K562 (cell line): Measurements from ENCODE around the gene ARHGAP26. TPM values are rescaled to one million over a fixed set of nuclear protein-coding genes. Genes with fewer than 3 reads are reported as not detected.
A peak's percentile ranks its signal among the peaks of the same experiment; 100 is the strongest.

Experiments
- ATAC-seq: fragments of 200-7000 bp; cut with Tn5 transposase; 3 replicates; pipeline ENCODE4 v1.9.1; 2020; ENCODE audit warnings: moderate library complexity
- BruUV-seq: library from RNA; stranded (reverse); fragments of 400-500 nt; replicated peaks from 2 replicates; lab custom pipeline; 2021; lab: Mats Ljungman, UMichigan
- CTCF ChIA-PET: fragments of 300-600 bp; formaldehyde crosslinking; extraction: SDS; loops from one replicate; lab custom pipeline; 2021; ENCODE audit warnings: low intra/inter-chr PET ratio; lab: Yijun Ruan, JAX
- POLR2A ChIA-PET: fragments of 300-600, 350-650 bp; sonication (Branson Sonifier 250); formaldehyde crosslinking; extraction: SDS; loops from one replicate; lab custom pipeline; 2021; ENCODE audit warnings: antibody characterized with exemption, inconsistent platforms; lab: Yijun Ruan, JAX
- DNase-seq, 4 experiments: peaks; one replicate each; pipeline versions ENCODE4 v3.0.0 to v3.0.0-alpha.2; 2011 to 2018; ENCODE audit warnings: low spot score in 3 of 4, mixed read lengths in 3 of 4; ENCODE audit errors: extremely low read depth in 1 of 4
- FAIRE-seq: peaks from 2 replicates; lab custom pipeline; 2011; peaks lifted over from hg19 to GRCh38; lab: Jason Lieb, UNC
- H2AFZ ChIP-seq: 2 replicates; pipeline ENCODE4 v1.6.0; 2011; ENCODE audit warnings: low read depth, low read length, control low read depth, inconsistent platforms
- H3K27ac ChIP-seq: fragments of 200-600 bp; 3 replicates; pipeline ENCODE4 v1.8.0; 2011; ENCODE audit warnings: low read depth, mild to moderate bottlenecking, control low read depth, inconsistent platforms, low read length, moderate library complexity, mixed read lengths; ENCODE audit errors: extremely low read depth
- H3K27me3 ChIP-seq, 2 experiments: fragments of 300-600 bp in 1 of 2; 2 replicates in 1 of 2; 3 replicates in 1 of 2; pipeline versions ENCODE4 v1.6.0 to v1.8.0; 2011; ENCODE audit warnings: inconsistent platforms in 2 of 2, low read length in 2 of 2, mild to moderate bottlenecking in 1 of 2, mixed read lengths in 1 of 2, moderate library complexity in 1 of 2; ENCODE audit not compliant: control insufficient read depth in 2 of 2, insufficient read depth in 2 of 2
- H3K36me3 ChIP-seq: fragments of 300-600 bp; 3 replicates; pipeline ENCODE4 v1.8.0; 2011; ENCODE audit warnings: mild to moderate bottlenecking, low read length, inconsistent platforms; ENCODE audit not compliant: control insufficient read depth, insufficient read depth
- H3K4me1 ChIP-seq, 2 experiments: fragments of 200-600 bp in 1 of 2; replicated peaks in 1 of 2; 2 replicates in 1 of 2; 3 replicates in 1 of 2; pipeline versions ENCODE4 v1.5.1 to v1.8.0; 2011; ENCODE audit warnings: inconsistent platforms in 2 of 2, low read length in 2 of 2, mild to moderate bottlenecking in 1 of 2, mixed read lengths in 1 of 2, moderate library complexity in 1 of 2; ENCODE audit not compliant: control insufficient read depth in 2 of 2, insufficient read depth in 2 of 2
- H3K4me2 ChIP-seq: 2 replicates; pipeline ENCODE4 v1.6.1; 2011; ENCODE audit warnings: low read length, control low read depth, inconsistent platforms, mixed read lengths; ENCODE audit not compliant: insufficient read depth
- H3K4me3 ChIP-seq: fragments of 200-600 bp; sonication (generic), shearing (Covaris generic); 2 replicates; pipeline ENCODE4 v1.5.1; 2016; ENCODE audit warnings: control low read depth, inconsistent platforms
- H3K79me2 ChIP-seq: fragments of 200-600 bp; 3 replicates; pipeline ENCODE4 v1.8.0; 2011; ENCODE audit warnings: low read length, inconsistent platforms; ENCODE audit not compliant: control insufficient read depth, insufficient read depth
- H3K9ac ChIP-seq, 2 experiments: 2 replicates each; pipeline versions ENCODE4 v1.6.0 to v1.6.1; 2011; ENCODE audit warnings: low read depth in 2 of 2, low read length in 2 of 2, control low read depth in 1 of 2, inconsistent platforms in 1 of 2, mild to moderate bottlenecking in 1 of 2, mixed read lengths in 1 of 2; ENCODE audit not compliant: insufficient read depth in 1 of 2
- H3K9me1 ChIP-seq: one replicate; pipeline ENCODE4 v1.6.0; 2011; ENCODE audit warnings: inconsistent platforms, mild to moderate bottlenecking, low read length, moderate library complexity; ENCODE audit not compliant: control insufficient read depth, insufficient read depth
- H3K9me3 ChIP-seq: replicated peaks from 2 replicates; pipeline ENCODE4 v1.5.1; 2011; ENCODE audit warnings: low read depth, low read length, inconsistent platforms; ENCODE audit not compliant: control insufficient read depth, insufficient read depth
- H4K20me1 ChIP-seq: replicated peaks from 2 replicates; pipeline ENCODE4 v1.6.1; 2011; ENCODE audit warnings: low read length, inconsistent platforms, mixed read lengths; ENCODE audit not compliant: control insufficient read depth, insufficient read depth
- CBX2 ChIP-seq: fragments of 200-600 bp; sonication (generic); IDR thresholded peaks from one replicate; pipeline ENCODE4 v1.6.1; 2012; ENCODE audit warnings: mild to moderate bottlenecking, low read length, inconsistent platforms; ENCODE audit not compliant: insufficient read depth, poor library complexity, severe bottlenecking
- ETV6 ChIP-seq, 3 experiments: fragments of 150-350 bp in 1 of 3; sonication (generic) in 1 of 3; formaldehyde crosslinking in 1 of 3; IDR thresholded peaks; 2 replicates each; pipeline versions ENCODE4 v1.6.1 to v1.8.0; 2014 to 2022; ENCODE audit warnings: borderline replicate concordance in 2 of 3, low read depth in 2 of 3, antibody characterized with exemption in 1 of 3, low read length in 1 of 3, mild to moderate bottlenecking in 1 of 3, missing genetic modification reagents in 1 of 3
- HES1 ChIP-seq: fragments of 450-650 bp; IDR thresholded peaks from 2 replicates; pipeline ENCODE4 v1.6.1; 2016; ENCODE audit warnings: low read depth, mild to moderate bottlenecking, moderate library complexity
- IRF9 ChIP-seq: fragments of 450-650 bp; IDR thresholded peaks from 2 replicates; pipeline ENCODE4 v1.6.1; 2016; ENCODE audit warnings: missing biosample characterization, missing genetic modification characterization
- LCOR ChIP-seq: sonication (generic); formaldehyde crosslinking; IDR thresholded peaks from 2 replicates; pipeline ENCODE4 v1.8.0; 2022; ENCODE audit warnings: mild to moderate bottlenecking, missing genetic modification reagents
- MITF ChIP-seq: IDR thresholded peaks from 2 replicates; pipeline ENCODE4 v1.6.1; 2014; ENCODE audit warnings: antibody characterized with exemption
- PHB ChIP-seq: fragments of 250-450 bp; sonication (Bioruptor Pico); IDR thresholded peaks from 2 replicates; pipeline ENCODE4 v1.5.0; 2021
- RAD51 ChIP-seq: fragments of 450-650 bp; IDR thresholded peaks from 2 replicates; pipeline ENCODE4 v1.7.1; 2016; ENCODE audit warnings: low read depth, mild to moderate bottlenecking, borderline replicate concordance
- RBM25 ChIP-seq: fragments of 200-400 bp; formaldehyde crosslinking; IDR thresholded peaks from 2 replicates; pipeline ENCODE4 v1.6.1; 2018; ENCODE audit warnings: low read length, low read depth, moderate library complexity; ENCODE audit not compliant: severe bottlenecking
- ZC3H4 ChIP-seq: sonication (generic); formaldehyde crosslinking; IDR thresholded peaks from 2 replicates; pipeline ENCODE4 v1.9.0; 2021; ENCODE audit warnings: missing genetic modification reagents, borderline replicate concordance
- WGBS: fragments of 100-300 bp; shearing (Covaris generic); methylation state at CpG from one replicate; pipeline ENCODE4 v1.1.6; 2016; ENCODE audit warnings: low coverage, mixed read lengths; ENCODE audit not compliant: insufficient coverage; ENCODE audit errors: missing lambda C conversion rate; 5-methylcytosine and 5-hydroxymethylcytosine counted together
- in situ Hi-C: fragments of 300-500 bp; cut with MboI; formaldehyde crosslinking; loops from 4 replicates; pipeline ENCODE4 v1.15.0; 2018; ENCODE audit warnings: inconsistent platforms, mixed read lengths
- intact Hi-C: fragments of 100-400 bp; cut with micrococcal nuclease; formaldehyde crosslinking; loops from 2 replicates; pipeline ENCODE4 v1.14.2; 2022
- polyA plus RNA-seq, 8 experiments: library from polyadenylated mRNA; depleted of rRNA in 4 of 8; stranded (reverse) in 5 of 8; unstranded in 3 of 8; fragments of >200 nt; fragmentation: Nextera tagmentation in 2 of 8; fragmentation: Illumina TruSeq in 1 of 8; extraction: Ambion mirVana in 2 of 8; extraction: Trizol in 1 of 8; gene quantifications; 2 replicates each; pipeline versions ENCODE4 v1.2.1 to v1.2.3, GENCODE V29; 2011 to 2014; ENCODE audit warnings: inconsistent platforms in 1 of 8, missing spikeins in 1 of 8
- total RNA-seq, 7 experiments: library from RNA; depleted of rRNA in 6 of 7; stranded (reverse); fragments of >200 nt in 6 of 7; fragmentation: Illumina TruSeq in 2 of 7; extraction: Trizol in 2 of 7; gene quantifications; 2 replicates each; pipeline versions ENCODE4 v1.2.1 to v1.2.3, GENCODE V29; 2011 to 2021; ENCODE audit warnings: low replicate concordance in 1 of 7

Gene ARHGAP26
- total and polyA plus RNA-seq, 9 of the 15 experiments (the other 6 are each of a cell fraction or from before 2014, with no cell fraction given) = 0.13 to 1.1 (median 0.55) TPM

GRCh38 chr5:143205386-143205785 is 435.2 kb downstream of the ARHGAP26 start:
- WGBS = 92% methylated on average over 3 of the region's 3 CpGs
- H3K9me3 ChIP-seq = no peaks in the 10 kb centered on the region
- peak overlapping the region; percentile 89; the same call in 1 of the 2 replicates for H2AFZ ChIP-seq
- no peaks in the 10 kb centered on the region for H3K27me3 ChIP-seq
- no peak overlapping the region for H3K4me3 ChIP-seq
- FAIRE-seq = no peak
- ChIA-PET POLR2A (interaction anchor here (0.7 kb wide), 1 partner anchor 20 kb away, joined by 3 read pairs; no protein-coding TSS in a partner anchor), CTCF (no interaction called here)
- ATAC-seq = no peak
- in situ Hi-C loops = no loop called here
- no peaks in the 10 kb centered on the region for H4K20me1 ChIP-seq
- H3K4me2 ChIP-seq = no peak overlapping the region
- peaks cover 31 to 56% of the 10 kb centered on the region in 2 experiments for H3K4me1 ChIP-seq
- no peaks in the 10 kb centered on the region for H3K36me3 ChIP-seq
- no peaks in the 10 kb centered on the region for H3K79me2 ChIP-seq
- no peak for DNase-seq
- intact Hi-C loops = loop anchor here (10.0 kb wide), 1 partner anchor 619 kb away; no protein-coding TSS in a partner anchor
- no peak for TF ChIP-seq LCOR (CRISPR knock-in tag)
- TF ChIP-seq CBX2 = no peak
- no peak for TF ChIP-seq IRF9 (tag)
- peak; percentile 70 for TF ChIP-seq RBM25
- no peaks in the 10 kb centered on the region for H3K9me1 ChIP-seq
- H3K9ac ChIP-seq = no peak overlapping the region
- no TSS peak for BruUV-seq
- no peak overlapping the region for H3K27ac ChIP-seq

- H2AFZ ChIP-seq = peak overlapping the region; percentile 89
- H3K27ac ChIP-seq = no peak overlapping the region; the same call in 2 of the 3 replicates
- FAIRE-seq = no peak
- H3K27me3 ChIP-seq = no peaks in the 10 kb centered on the region
- no peaks in the 10 kb centered on the region for H4K20me1 ChIP-seq
- no peak overlapping the region for H3K4me2 ChIP-seq
- in situ Hi-C loops = no loop called here
- no peak for DNase-seq
- intact Hi-C loops = loop anchor here (10.0 kb wide), 1 partner anchor 619 kb away; no protein-coding TSS in a partner anchor
- peaks cover 28 to 56% of the 10 kb centered on the region in 2 experiments for H3K4me1 ChIP-seq
- WGBS = 81% methylated on average over 3 of the region's 3 CpGs
- H3K79me2 ChIP-seq = no peaks in the 10 kb centered on the region
- peak overlapping the region in 1 of 2 experiments; percentile 24; a peak in 1 of 4 replicates for H3K9ac ChIP-seq
- H3K36me3 ChIP-seq = no peaks in the 10 kb centered on the region
- ATAC-seq = no peak
- no peak overlapping the region for H3K4me3 ChIP-seq
- CTCF ChIA-PET = no interaction called here
- no peaks in the 10 kb centered on the region for H3K9me3 ChIP-seq
- no peaks in the 10 kb centered on the region for H3K9me1 ChIP-seq
- no TSS peak for BruUV-seq
- POLR2A ChIA-PET = no interaction called here
- TF ChIP-seq RAD51 (no peak), ZC3H4 (CRISPR knock-in tag) (no peak), PHB (CRISPR knock-in tag) (no peak), ETV6 (IDR thresholded peaks at IDR 0.05; ENCODE audit: borderline replicate concordance in 1 of 2, low read depth in 2 of 2, low read length in 1 of 2) (no peak), ETV6 (CRISPR knock-in tag; IDR thresholded peaks at IDR 0.05; ENCODE audit: borderline replicate concordance) (no peak), HES1 (no peak), MITF (no peak)
These were observed 435.7 kb downstream of the ARHGAP26 start for GRCh38 chr5:143205883-143206195.
